ENCODE data around the gene ANKLE2. TPM values are rescaled to one million over a fixed set of nuclear protein-coding genes. Genes with fewer than 3 reads are reported as not detected.

The ANKLE2 gene
- total RNA-seq, 2 donors from 2014 or later: 23.8 to 24.2 TPM

DNA sequence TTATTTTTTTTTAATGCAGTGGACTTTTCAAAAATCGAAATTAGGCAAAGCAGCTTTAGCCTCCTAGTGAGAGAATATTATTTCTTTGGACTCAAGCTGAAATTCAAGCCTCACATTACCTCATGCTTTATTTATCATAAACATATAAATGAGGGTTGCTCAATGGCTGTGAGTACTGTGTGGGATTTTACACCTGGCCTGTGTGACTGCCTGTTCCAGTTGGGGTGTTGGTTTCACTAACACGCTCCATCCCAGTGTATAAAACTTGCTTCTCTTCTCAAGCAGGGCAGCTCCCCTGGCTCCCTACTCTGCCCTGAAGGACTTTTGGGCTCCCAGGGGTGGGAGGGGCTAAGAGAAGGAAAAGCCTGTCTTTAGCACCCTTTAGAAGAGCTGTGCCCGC, 15.0 kb downstream of the ANKLE2 start:
- Histone ChIP-seq H3K27ac (no peak overlapping the region), H3K9me3 (no peaks in the 10 kb centered on the region), H3K36me3 (peaks cover 92% of the 10 kb centered on the region), H3K27me3 (no peaks in the 10 kb centered on the region), H3K4me3 (no peak overlapping the region), H3K4me1 (no peaks in the 10 kb centered on the region)
- DNase-seq (ENCODE audit: low spot score): no peak
- TF ChIP-seq, protein P1, sequence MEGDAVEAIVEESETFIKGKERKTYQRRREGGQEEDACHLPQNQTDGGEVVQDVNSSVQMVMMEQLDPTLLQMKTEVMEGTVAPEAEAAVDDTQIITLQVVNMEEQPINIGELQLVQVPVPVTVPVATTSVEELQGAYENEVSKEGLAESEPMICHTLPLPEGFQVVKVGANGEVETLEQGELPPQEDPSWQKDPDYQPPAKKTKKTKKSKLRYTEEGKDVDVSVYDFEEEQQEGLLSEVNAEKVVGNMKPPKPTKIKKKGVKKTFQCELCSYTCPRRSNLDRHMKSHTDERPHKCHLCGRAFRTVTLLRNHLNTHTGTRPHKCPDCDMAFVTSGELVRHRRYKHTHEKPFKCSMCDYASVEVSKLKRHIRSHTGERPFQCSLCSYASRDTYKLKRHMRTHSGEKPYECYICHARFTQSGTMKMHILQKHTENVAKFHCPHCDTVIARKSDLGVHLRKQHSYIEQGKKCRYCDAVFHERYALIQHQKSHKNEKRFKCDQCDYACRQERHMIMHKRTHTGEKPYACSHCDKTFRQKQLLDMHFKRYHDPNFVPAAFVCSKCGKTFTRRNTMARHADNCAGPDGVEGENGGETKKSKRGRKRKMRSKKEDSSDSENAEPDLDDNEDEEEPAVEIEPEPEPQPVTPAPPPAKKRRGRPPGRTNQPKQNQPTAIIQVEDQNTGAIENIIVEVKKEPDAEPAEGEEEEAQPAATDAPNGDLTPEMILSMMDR (IDR thresholded peaks at IDR 0.05): no peak

DNA sequence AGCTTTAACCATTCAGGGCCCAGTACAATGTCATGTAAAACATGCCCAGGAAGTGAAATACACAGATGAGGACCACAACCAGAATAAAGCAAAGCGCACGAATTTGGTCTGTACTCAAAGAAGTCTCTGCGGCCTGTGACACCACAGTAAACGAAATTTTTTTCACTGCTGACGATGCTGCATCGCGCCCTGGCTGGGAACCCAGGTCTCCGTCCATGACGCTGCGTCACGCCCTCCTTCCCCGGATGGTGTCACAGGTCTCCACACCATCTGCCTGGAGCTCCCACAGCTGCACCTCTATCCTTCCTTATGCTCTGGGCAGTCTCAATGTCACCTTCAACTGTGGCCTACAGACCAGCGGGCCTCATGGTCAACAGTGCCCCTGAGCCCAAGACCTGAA, 17.8 kb downstream of the ANKLE2 start:
- no peak overlapping the region for H3K4me3 ChIP-seq
- H3K9me3 ChIP-seq: no peaks in the 10 kb centered on the region
- no peak for DNase-seq (ENCODE audit: low spot score)
- peaks cover 94% of the 10 kb centered on the region for H3K36me3 ChIP-seq
- H3K27me3 ChIP-seq: no peaks in the 10 kb centered on the region
- TF ChIP-seq, protein P1 (IDR thresholded peaks at IDR 0.05): no peak
- H3K27ac ChIP-seq: no peak overlapping the region
- peaks cover 0 to 21% of the 10 kb centered on the region in 2 donors for H3K4me1 ChIP-seq

DNA sequence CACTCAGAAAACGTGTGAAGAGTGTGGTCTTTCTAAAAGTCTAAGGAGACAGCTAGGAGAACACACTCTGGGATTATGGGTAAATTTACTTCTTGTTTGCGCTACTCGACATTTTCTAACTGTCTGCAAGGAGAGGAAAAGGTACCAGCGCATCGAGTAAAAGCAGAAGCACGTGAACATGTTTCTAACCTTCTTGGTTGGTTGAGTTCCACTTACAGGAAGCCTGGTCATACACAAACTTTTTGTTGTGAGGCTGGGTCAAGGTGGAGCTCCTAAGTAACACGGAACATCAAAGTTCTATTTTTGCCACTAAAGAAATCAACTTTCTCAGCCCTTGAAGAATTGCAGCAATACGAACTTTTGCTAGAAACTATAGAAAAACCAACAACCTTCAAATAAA, 20.0 kb downstream of the ANKLE2 start:
- Histone ChIP-seq H3K4me3 (no peak overlapping the region), H3K27ac (peak overlapping the region in 1 of 2 donors; percentile 70), H3K36me3 (peaks cover 90% of the 10 kb centered on the region), H3K4me1 (peaks cover 0 to 21% of the 10 kb centered on the region in 2 donors), H3K9me3 (no peaks in the 10 kb centered on the region), H3K27me3 (no peaks in the 10 kb centered on the region)
- no peak for DNase-seq (ENCODE audit: low spot score)
- TF ChIP-seq, protein P1 (IDR thresholded peaks at IDR 0.05): no peak

DNA sequence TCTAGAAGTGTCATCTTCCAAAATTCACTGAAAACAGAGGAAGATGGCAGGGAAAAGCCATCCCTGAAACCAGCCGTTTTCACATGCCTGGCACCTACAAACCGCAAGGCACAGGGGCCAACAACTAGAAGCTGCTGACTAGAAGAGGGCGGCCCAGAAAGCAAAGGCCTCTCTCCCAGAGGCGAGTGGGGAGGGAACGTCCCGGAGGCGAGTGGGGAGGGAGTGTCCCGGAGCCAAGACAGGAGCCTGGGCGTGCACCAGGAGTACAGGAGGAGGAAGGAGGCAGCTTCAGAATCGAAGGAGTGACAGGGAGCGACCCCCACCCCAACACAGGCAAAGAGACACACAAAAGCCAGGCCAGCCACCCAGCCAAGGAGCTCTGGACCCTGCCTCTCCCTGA, 21.0 kb downstream of the ANKLE2 start:
- no peaks in the 10 kb centered on the region for H3K9me3 ChIP-seq
- TF ChIP-seq, protein P1 (IDR thresholded peaks at IDR 0.05): no peak
- H3K4me3 ChIP-seq: no peak overlapping the region
- peaks cover 90% of the 10 kb centered on the region for H3K36me3 ChIP-seq
- DNase-seq (ENCODE audit: low spot score): no peak
- H3K4me1 ChIP-seq: peaks cover 0 to 21% of the 10 kb centered on the region in 2 donors
- no peaks in the 10 kb centered on the region for H3K27me3 ChIP-seq
- H3K27ac ChIP-seq: peak overlapping the region; percentile 64 to 70

DNA sequence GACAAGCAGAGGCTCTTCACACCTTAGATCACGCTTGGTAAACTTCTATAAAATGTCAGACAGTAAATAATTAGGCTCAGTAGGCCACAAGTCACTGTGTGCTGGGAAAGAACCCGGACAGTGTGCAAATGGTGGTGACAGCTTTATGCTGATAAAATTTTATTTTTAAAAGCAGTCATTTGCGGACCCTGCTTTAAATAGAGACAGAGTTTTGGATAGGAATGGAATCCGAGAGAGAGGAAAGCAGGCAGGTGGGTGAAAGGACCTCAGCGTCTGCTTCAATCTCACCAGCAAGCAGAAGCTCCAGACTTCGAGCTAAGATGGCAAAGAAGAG, 21.4 kb downstream of the ANKLE2 start:
- Histone ChIP-seq H3K4me3 (no peak overlapping the region), H3K36me3 (peaks cover 90% of the 10 kb centered on the region), H3K4me1 (peaks cover 0 to 21% of the 10 kb centered on the region in 2 donors), H3K27me3 (no peaks in the 10 kb centered on the region), H3K9me3 (no peaks in the 10 kb centered on the region), H3K27ac (peak overlapping the region; percentile 64 to 70)
- DNase-seq (ENCODE audit: low spot score): no peak
- TF ChIP-seq, protein P1 (IDR thresholded peaks at IDR 0.05): no peak

DNA sequence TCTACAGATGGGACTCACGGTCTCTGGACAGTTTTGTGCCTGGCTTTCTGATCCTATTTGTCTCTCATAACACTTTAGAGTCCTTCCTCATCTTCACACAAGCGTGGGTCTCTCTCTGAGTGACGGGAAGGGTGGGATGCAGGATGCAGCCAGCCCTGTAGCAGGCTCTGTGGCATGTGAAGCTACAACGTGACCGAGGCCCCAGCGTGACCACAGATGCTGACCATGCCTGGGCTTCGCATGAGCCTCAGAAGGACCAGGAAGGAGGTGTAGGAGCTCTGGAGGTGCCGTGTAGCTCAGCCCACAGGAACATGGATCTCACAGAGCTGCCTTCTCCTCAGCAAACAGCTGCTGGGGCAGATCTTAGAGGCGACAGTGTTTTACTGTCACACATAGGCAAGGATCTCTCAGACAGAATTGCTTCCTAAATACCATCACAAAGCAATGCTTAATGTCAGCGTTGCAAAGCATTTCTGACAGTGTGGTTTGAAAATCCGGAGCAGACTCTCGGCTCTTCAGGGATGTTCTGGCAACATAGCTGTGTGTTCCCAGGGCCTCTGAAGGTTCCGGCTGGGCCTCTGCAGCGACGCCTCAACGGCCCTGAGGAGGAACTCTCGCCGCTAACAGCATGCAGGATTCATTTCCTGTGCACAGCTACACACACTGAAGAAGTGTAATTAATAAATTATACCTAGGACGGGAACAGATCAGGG, 21.9 kb downstream of the ANKLE2 start:
- Histone ChIP-seq H3K36me3 (peaks cover 91% of the 10 kb centered on the region), H3K27ac (peak overlapping the region; percentile 64 to 70), H3K27me3 (no peaks in the 10 kb centered on the region), H3K4me3 (no peak overlapping the region), H3K4me1 (peaks cover 0 to 21% of the 10 kb centered on the region in 2 donors), H3K9me3 (no peaks in the 10 kb centered on the region)
- no peak for DNase-seq (ENCODE audit: low spot score)
- TF ChIP-seq, protein P1 (IDR thresholded peaks at IDR 0.05): no peak
